22Rv1 (cell line): ENCODE results near the gene FMN1.

Experiments
- CTCF ChIP-seq: fragments of 450-650 bp; IDR thresholded peaks from 2 replicates; pipeline ENCODE4 v1.5.1; 2017; ENCODE audit warnings: mild to moderate bottlenecking
- ZFX ChIP-seq: fragments of 450-650 bp; IDR thresholded peaks from 2 replicates; pipeline ENCODE4 v1.6.1; 2017; ENCODE audit warnings: antibody characterized with exemption, borderline replicate concordance

- TF ChIP-seq CTCF (no peak), ZFX (no peak)
These were observed 14.6 kb downstream of the FMN1 start for GRCh38 chr15:33179874-33180273.
